ENCODE measurements around the gene TCF12. TPM values are rescaled to one million over a fixed set of nuclear protein-coding genes. Genes with fewer than 3 reads are reported as not detected.

TCF12 gene
- total and polyA plus RNA-seq, 2 of the 8 experiments (the other 6 are each of a cell fraction or from before 2014, with no cell fraction given) = 85.8 to 101 TPM

- no peaks in the 10 kb centered on the region for H3K23me2 ChIP-seq (ENCODE audit: low read depth, low read length)
- no peak overlapping the region for H2AK5ac ChIP-seq (ENCODE audit: low read depth, low read length)
- CTCF ChIA-PET (ENCODE audit: partially characterized antibody) = interaction anchor here (0.6 to 2.3 kb wide), 42 partner anchors 8 to 1642 kb away, joined by 3 to 17 read pairs (median 3); no protein-coding TSS in a partner anchor
- no peak overlapping the region for H2BK5ac ChIP-seq (ENCODE audit: low read depth, low read length)
- no peak overlapping the region for H4K5ac ChIP-seq (ENCODE audit: insufficient read length, low read depth, low read length)
- H3K18ac ChIP-seq (ENCODE audit: extremely low read depth, low read length) = no peak overlapping the region
- H3K27ac ChIP-seq (ENCODE audit: low read depth, low read length) = no peak overlapping the region
- no peak overlapping the region for H2AFZ ChIP-seq (ENCODE audit: low read length)
- FAIRE-seq = peak; percentile 88
- no peak overlapping the region for H3K23ac ChIP-seq (ENCODE audit: insufficient read length)
- no peaks in the 10 kb centered on the region for H3K36me3 ChIP-seq (ENCODE audit: control insufficient read depth in 2 of 4, insufficient read depth in 4 of 4, low read length in 3 of 4)
- no peak overlapping the region for H3K9ac ChIP-seq (replicated peaks in 1 of 4; ENCODE audit: extremely low read depth in 1 of 4, low read depth in 3 of 4, low read length in 3 of 4)
- no peak overlapping the region for H2BK20ac ChIP-seq (ENCODE audit: low read length)
- no peaks in the 10 kb centered on the region for H3K9me3 ChIP-seq (ENCODE audit: insufficient read depth in 2 of 2, low read depth in 1 of 2, low read length in 1 of 2)
- no peak overlapping the region for H3K4ac ChIP-seq (replicated peaks; ENCODE audit: insufficient read length, low read depth, low read length)
- no peak overlapping the region for H3K4me3 ChIP-seq (ENCODE audit: extremely low read depth in 1 of 4, insufficient read depth in 2 of 4, low read depth in 3 of 4, low read length in 4 of 4)
- no peak overlapping the region for H2BK15ac ChIP-seq (ENCODE audit: low read length)
- H3K27me3 ChIP-seq (replicated peaks in 1 of 4; ENCODE audit: control insufficient read depth in 3 of 4, extremely low read depth in 1 of 4, insufficient read depth in 3 of 4, low read length in 3 of 4) = no peaks in the 10 kb centered on the region
- DNase-seq (ENCODE audit: low read depth in 1 of 2, low spot score in 2 of 2) = peak in 1 of 2 experiments; percentile 41
- no peak overlapping the region for H3K4me2 ChIP-seq (ENCODE audit: insufficient read depth in 1 of 2, low read depth in 2 of 2, low read length in 2 of 2)
- no peak overlapping the region for H4K91ac ChIP-seq (replicated peaks; ENCODE audit: insufficient read length, low read length)
- peaks cover 0 to 2% of the 10 kb centered on the region in 2 experiments for H4K20me1 ChIP-seq (replicated peaks in 1 of 2; ENCODE audit: control insufficient read depth in 1 of 2, insufficient read depth in 2 of 2, low read length in 2 of 2)
- H2BK120ac ChIP-seq (replicated peaks; ENCODE audit: low read depth, low read length) = no peak overlapping the region
- POLR2A ChIA-PET (ENCODE audit: partially characterized antibody) = no interaction called here
- no peaks in the 10 kb centered on the region; the same call in 1 of the 2 replicates for H3K79me1 ChIP-seq (ENCODE audit: low read depth, low read length)
- H3K79me2 ChIP-seq (ENCODE audit: control insufficient read depth in 1 of 2, insufficient read depth in 2 of 2, low read length in 2 of 2) = peaks cover 0 to 21% of the 10 kb centered on the region in 2 experiments; a peak in 2 of 4 replicates
- no peak overlapping the region for H2BK12ac ChIP-seq (ENCODE audit: low read depth, low read length)
- 92% methylated on average over 1 of the region's 1 CpG; no CpG with 5 or more reads in 1 of the 2 experiments for WGBS, 2 experiments (ENCODE audit: extremely low coverage in 1 of 2, insufficient coverage in 1 of 2, insufficient read length in 1 of 2, insufficient replicate concordance in 2 of 2, low coverage in 1 of 2, low lambda C conversion rate in 2 of 2, missing lambda C conversion rate in 1 of 2)
- H3K4me1 ChIP-seq (replicated peaks in 1 of 4; ENCODE audit: control insufficient read depth in 3 of 4, insufficient read depth in 4 of 4, low read length in 3 of 4) = peaks cover 1 to 11% (median 6%) of the 10 kb centered on the region in 4 experiments; a peak in 6 of 7 replicates
- no peak overlapping the region for H4K8ac ChIP-seq (ENCODE audit: extremely low read depth, insufficient read depth, low read length)
- no peak overlapping the region for H3K14ac ChIP-seq (ENCODE audit: insufficient read length)
- H3K56ac ChIP-seq (replicated peaks; ENCODE audit: insufficient read length, low read depth, low read length) = no peak overlapping the region
- TF ChIP-seq CHD1 (IDR thresholded peaks at IDR 0.05; ENCODE audit: low read depth, low read length) (no peak), MAX (IDR thresholded peaks at IDR 0.05) (no peak), BACH1 (IDR thresholded peaks at IDR 0.05; ENCODE audit: low read length) (no peak), SRF (IDR thresholded peaks at IDR 0.05; ENCODE audit: low read depth, low read length) (no peak), SIN3A (conservative IDR thresholded peaks at IDR 0.05 in 1 of 2, IDR thresholded peaks at IDR 0.05 in 1 of 2; ENCODE audit: low read depth in 1 of 2, low read length in 2 of 2) (no peak), YY1 (IDR thresholded peaks at IDR 0.05; ENCODE audit: low read depth, low read length) (0 out of 2 replicates have a peak, but pooled peaks have one; percentile 24), ZNF274 (IDR thresholded peaks at IDR 0.05; ENCODE audit: borderline replicate concordance, extremely low read depth, low read length) (no peak), NANOG (IDR thresholded peaks at IDR 0.05; ENCODE audit: insufficient read depth, low read depth, low read length, poor library complexity, severe bottlenecking) (no peak), RAD21 (IDR thresholded peaks at IDR 0.05 in 1 of 2, conservative IDR thresholded peaks at IDR 0.05 in 1 of 2; ENCODE audit: low read depth in 2 of 2, low read length in 2 of 2) (peak; percentile 72 to 80), ATF2 (IDR thresholded peaks at IDR 0.05; ENCODE audit: low read length) (no peak), CEBPB (IDR thresholded peaks at IDR 0.05; ENCODE audit: low read depth, low read length) (no peak)
Observed at GRCh38 chr15:57138349-57138788, 219.9 kb downstream of the TCF12 start.
